GM12878 (cell line): Measurements from ENCODE around the gene DLEC1. TPM values are rescaled to one million over a fixed set of nuclear protein-coding genes. Genes with fewer than 3 reads are reported as not detected.

ENCODE experiments used
- ATAC-seq: fragments of 200-7000 bp; cut with Tn5 transposase; 3 replicates; pipeline ENCODE4 v1.9.1; 2020; ENCODE audit warnings: mild to moderate bottlenecking, moderate library complexity
- BruUV-seq: library from RNA; stranded (reverse); fragments of 400-500 nt; replicated peaks from 2 replicates; lab custom pipeline; 2021; lab: Mats Ljungman, UMichigan
- CTCF ChIA-PET: fragments of 300-600 bp; sonication (Branson Sonifier 250); formaldehyde crosslinking; extraction: SDS; loops from one replicate; lab custom pipeline; 2021; ENCODE audit warnings: inconsistent platforms; lab: Yijun Ruan, JAX
- POLR2A ChIA-PET: fragments of 350-600 bp; formaldehyde crosslinking; extraction: SDS; loops from one replicate; lab custom pipeline; 2021; ENCODE audit warnings: inconsistent platforms; lab: Charles Lee
- RAD21 ChIA-PET: fragments of 300-600 bp; sonication (Branson Sonifier 250); formaldehyde crosslinking; loops from one replicate; lab custom pipeline; 2023; ENCODE audit warnings: antibody characterized with exemption; ENCODE audit not compliant: unreplicated experiment; lab: Charles Lee
- SMC1A ChIA-PET: fragments of 300-600 bp; sonication (Branson Sonifier 250); formaldehyde crosslinking; loops from one replicate; lab custom pipeline; 2023; ENCODE audit not compliant: unreplicated experiment, uncharacterized antibody; lab: Charles Lee
- DNase-seq: peaks from one replicate; pipeline ENCODE4 v3.0.0-alpha.2; 2011; ENCODE audit warnings: low read depth, low spot score
- FAIRE-seq: peaks from 3 replicates; lab custom pipeline; 2011; peaks lifted over from hg19 to GRCh38; lab: Jason Lieb, UNC
- H2AFZ ChIP-seq: 2 replicates; pipeline ENCODE4 v1.6.0; 2011; ENCODE audit warnings: low read depth, low read length, control low read depth; ENCODE audit not compliant: control insufficient read depth
- H3K27ac ChIP-seq: 2 replicates; pipeline ENCODE4 v1.5.1; 2011; ENCODE audit warnings: control low read depth; ENCODE audit not compliant: control insufficient read depth, insufficient read depth
- H3K27me3 ChIP-seq, 2 experiments: replicated peaks in 1 of 2; 2 replicates each; pipeline versions ENCODE4 v1.6.0 to v1.6.1; 2011; ENCODE audit warnings: low read length in 1 of 2; ENCODE audit not compliant: control insufficient read depth in 2 of 2, insufficient read depth in 2 of 2
- H3K36me3 ChIP-seq, 2 experiments: 2 replicates each; pipeline ENCODE4 v1.5.1; 2011; ENCODE audit warnings: low read length in 1 of 2; ENCODE audit not compliant: control insufficient read depth in 2 of 2, insufficient read depth in 2 of 2
- H3K4me1 ChIP-seq: 2 replicates; pipeline ENCODE4 v1.6.1; 2011; ENCODE audit warnings: mild to moderate bottlenecking, low read length, moderate library complexity, mixed read lengths; ENCODE audit not compliant: control insufficient read depth, insufficient read depth
- H3K4me2 ChIP-seq: 2 replicates; pipeline ENCODE4 v1.6.0; 2011; ENCODE audit warnings: control low read depth; ENCODE audit not compliant: control insufficient read depth, insufficient read depth
- H3K4me3 ChIP-seq: fragments of 200-600 bp; sonication (generic); 2 replicates; pipeline ENCODE4 v1.5.1; 2016
- H3K79me2 ChIP-seq: 2 replicates; pipeline ENCODE4 v1.6.0; 2011; ENCODE audit warnings: low read length; ENCODE audit not compliant: control insufficient read depth, insufficient read depth
- H3K9ac ChIP-seq: 2 replicates; pipeline ENCODE4 v1.8.0; 2011; ENCODE audit warnings: low read length, control low read depth, mixed read lengths; ENCODE audit not compliant: control insufficient read depth, insufficient read depth
- H3K9me3 ChIP-seq: replicated peaks from 3 replicates; pipeline ENCODE4 v1.5.1; 2011; ENCODE audit warnings: mild to moderate bottlenecking, low read length; ENCODE audit not compliant: control insufficient read depth, insufficient read depth
- H4K20me1 ChIP-seq: 2 replicates; pipeline ENCODE4 v1.6.0; 2011; ENCODE audit not compliant: control insufficient read depth, insufficient read depth
- BACH1 ChIP-seq: fragments of 450-650 bp; IDR thresholded peaks from 2 replicates; pipeline ENCODE4 v1.6.1; 2017; ENCODE audit warnings: mild to moderate bottlenecking, borderline replicate concordance
- BMI1 ChIP-seq: fragments of 450-650 bp; IDR thresholded peaks from 2 replicates; pipeline ENCODE4 v1.6.1; 2016; ENCODE audit warnings: mild to moderate bottlenecking, moderate library complexity, borderline replicate concordance
- BRCA1 ChIP-seq: IDR thresholded peaks from 2 replicates; pipeline ENCODE4 v1.6.1; 2011; ENCODE audit warnings: low read depth, low read length, improper control_type of control experiment
- CEBPB ChIP-seq, 2 experiments: fragments of 150-350 bp in 1 of 2; IDR thresholded peaks; 2 replicates each; pipeline ENCODE4 v1.6.1; 2012 to 2014; ENCODE audit warnings: low read depth in 2 of 2, low read length in 2 of 2, borderline replicate concordance in 1 of 2, inconsistent platforms in 1 of 2
- CREM ChIP-seq: IDR thresholded peaks from 2 replicates; pipeline ENCODE4 v1.6.1; 2014; ENCODE audit warnings: antibody characterized with exemption, low read depth
- GABPA ChIP-seq: IDR thresholded peaks from 2 replicates; pipeline ENCODE4 v1.6.1; 2014; ENCODE audit warnings: antibody characterized with exemption, low read depth, mild to moderate bottlenecking, inconsistent platforms
- HDGF ChIP-seq: fragments of 450-650 bp; IDR thresholded peaks from 2 replicates; pipeline ENCODE4 v1.6.1; 2016; ENCODE audit warnings: antibody characterized with exemption
- IRF4 ChIP-seq: IDR thresholded peaks from 2 replicates; pipeline ENCODE4 v1.6.1; 2011; ENCODE audit warnings: low read depth, low read length
- RFX5 ChIP-seq: IDR thresholded peaks from 2 replicates; pipeline ENCODE4 v1.6.1; 2011; ENCODE audit warnings: low read depth, low read length, improper control_type of control experiment
- SMAD1 ChIP-seq: fragments of 450-650 bp; IDR thresholded peaks from 2 replicates; pipeline ENCODE4 v1.6.1; 2018; ENCODE audit warnings: mild to moderate bottlenecking, low read depth; ENCODE audit not compliant: partially characterized antibody
- SMC3 ChIP-seq: IDR thresholded peaks from 2 replicates; pipeline ENCODE4 v1.6.1; 2011; ENCODE audit warnings: low read length, improper control_type of control experiment, borderline replicate concordance
- TARDBP ChIP-seq: IDR thresholded peaks from 2 replicates; pipeline ENCODE4 v1.6.1; 2016; ENCODE audit warnings: borderline replicate concordance
- ZNF24 ChIP-seq: fragments of 450-650 bp; IDR thresholded peaks from 2 replicates; pipeline ENCODE4 v1.6.1; 2017; ENCODE audit warnings: antibody characterized with exemption, mild to moderate bottlenecking
- ZSCAN29 ChIP-seq: fragments of 450-650 bp; IDR thresholded peaks from 2 replicates; pipeline ENCODE4 v1.6.1; 2017; ENCODE audit warnings: mild to moderate bottlenecking, moderate library complexity
- WGBS: methylation state at CpG from one replicate; pipeline ENCODE4 v1.1.6; 2016; ENCODE audit warnings: low lambda C conversion rate; ENCODE audit not compliant: insufficient replicate concordance, insufficient coverage; ENCODE audit errors: missing lambda C conversion rate; 5-methylcytosine and 5-hydroxymethylcytosine counted together
- in situ Hi-C: fragments of 300-500 bp; cut with MboI; formaldehyde crosslinking; loops from 9 replicates; pipeline ENCODE4 v1.14.3; 2018; ENCODE audit warnings: mixed read lengths
- intact Hi-C: fragments of 100-400 bp; cut with micrococcal nuclease; formaldehyde crosslinking; loops from one replicate; pipeline ENCODE4 v1.14.2; 2022; ENCODE audit not compliant: unreplicated experiment
- polyA plus RNA-seq, 11 experiments: library from polyadenylated mRNA; depleted of rRNA in 4 of 11; unstranded in 6 of 11; stranded (reverse) in 5 of 11; fragments of >200 nt; fragmentation: Nextera tagmentation in 4 of 11; fragmentation: Illumina TruSeq in 1 of 11; extraction: Ambion mirVana in 4 of 11; extraction: Trizol in 1 of 11; gene quantifications; 1 replicate in 1 of 11; 2 replicates in 10 of 11; pipeline versions ENCODE4 v1.2.1 to v1.2.3, GENCODE V29; 2011 to 2016; ENCODE audit warnings: inconsistent platforms in 2 of 11, missing spikeins in 2 of 11, low read depth in 1 of 11
- total RNA-seq, 4 experiments: library from RNA; depleted of rRNA in 3 of 4; stranded (reverse); fragments of >200 nt in 3 of 4; fragmentation: Illumina TruSeq in 1 of 4; extraction: Trizol in 1 of 4; gene quantifications; 2 replicates each; pipeline versions ENCODE4 v1.2.1 to v1.2.3, GENCODE V29; 2013 to 2021
- TF ChIP-seq, protein P1 (sequence below): IDR thresholded peaks from 2 replicates; pipeline ENCODE4 v1.6.1; 2011; ENCODE audit warnings: low read depth, low read length, improper control_type of control experiment, borderline replicate concordance
- TF ChIP-seq, protein P2 (sequence below): IDR thresholded peaks from 2 replicates; pipeline ENCODE4 v1.6.1; 2011; ENCODE audit warnings: borderline replicate concordance, low read depth, mild to moderate bottlenecking, moderate library complexity, mixed read lengths, low read length; ENCODE audit not compliant: insufficient read depth; ENCODE audit errors: extremely low read length

Gene DLEC1
- total and polyA plus RNA-seq, 10 of the 15 experiments (the other 5 are each of a cell fraction or from before 2014, with no cell fraction given) = 0.03 to 0.29 (median 0.07) TPM; not detected in 3

DNA sequence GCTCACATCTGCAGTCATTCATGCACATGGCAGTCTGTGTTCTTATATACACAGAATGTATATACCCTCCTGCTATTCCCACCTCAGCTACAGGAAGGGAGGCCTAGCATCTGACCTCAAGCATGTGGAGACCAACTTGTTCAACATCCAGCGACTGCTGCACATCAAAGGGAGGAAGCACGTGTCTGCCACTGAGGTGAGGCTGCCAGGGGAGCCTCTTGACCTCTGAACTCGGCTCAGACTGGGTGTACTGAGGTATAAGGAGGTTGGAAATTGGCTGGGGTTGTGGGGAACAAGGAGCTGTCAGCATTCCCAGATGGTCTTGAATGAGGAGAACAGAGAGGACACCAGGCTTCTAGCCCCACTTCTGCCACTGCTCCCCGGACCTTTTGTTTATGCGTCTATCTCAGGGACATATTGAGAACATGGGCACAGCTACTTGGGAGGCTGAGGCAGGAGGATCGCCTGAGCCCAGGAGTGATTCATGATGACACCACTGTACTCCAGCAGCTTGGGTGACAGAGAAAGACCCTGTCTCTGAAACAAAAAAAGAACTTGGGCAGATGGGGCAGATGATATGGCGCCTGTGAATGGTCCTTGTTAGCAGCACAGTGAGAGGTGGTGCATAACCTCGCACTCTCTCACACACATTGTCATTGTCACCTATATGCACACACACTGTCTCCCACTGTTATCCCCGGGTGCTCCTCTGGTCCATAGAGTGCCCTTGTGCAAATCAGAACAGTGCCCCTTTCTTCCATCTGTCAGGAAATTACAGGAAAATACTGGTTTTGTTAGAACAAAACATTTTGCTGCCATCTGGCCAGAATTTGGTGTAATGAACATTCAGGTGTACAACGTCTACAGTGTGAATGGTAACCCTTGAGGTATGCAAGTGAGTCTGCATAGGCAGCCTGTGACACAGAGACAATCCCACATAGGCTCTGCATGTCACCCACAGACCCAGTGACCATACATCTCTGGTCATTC, 43.1 kb upstream of the DLEC1 start:
- Histone ChIP-seq H3K4me2 (peak overlapping the region; percentile 73; the same call in 1 of the 2 replicates), H3K9me3 (no peaks in the 10 kb centered on the region), H3K4me1 (peaks cover 17% of the 10 kb centered on the region), H3K4me3 (0 out of 2 replicates have a peak overlapping the region, but pooled peaks have one; percentile 65), H4K20me1 (no peaks in the 10 kb centered on the region), H3K36me3 (peaks cover 0 to 3% of the 10 kb centered on the region in 2 experiments; a peak in 2 of 4 replicates), H3K9ac (no peak overlapping the region), H2AFZ (no peak overlapping the region), H3K27ac (no peak overlapping the region), H3K27me3 (no peaks in the 10 kb centered on the region), H3K79me2 (no peaks in the 10 kb centered on the region; the same call in 1 of the 2 replicates)
- intact Hi-C loops = loop anchor here (2.0 kb wide), 1 partner anchor 21 kb away; no protein-coding TSS in a partner anchor
- RAD21 ChIA-PET = interaction anchor here (1.1 to 1.4 kb wide), 2 partner anchors 22 to 350 kb away, joined by 3 to 9 read pairs; no protein-coding TSS in a partner anchor
- TF ChIP-seq CREM (no peak), SMAD1 (no peak), CEBPB (IDR thresholded peaks at IDR 0.05; ENCODE audit: borderline replicate concordance in 1 of 2, low read depth in 2 of 2, low read length in 2 of 2) (no peak), SMC3 (no peak), BMI1 (no peak), GABPA (no peak), IRF4 (no peak), ZNF24 (no peak), BACH1 (no peak), RFX5 (no peak), TARDBP (no peak), HDGF (no peak), ZSCAN29 (no peak), BRCA1 (no peak)
- TF ChIP-seq, protein P1, sequence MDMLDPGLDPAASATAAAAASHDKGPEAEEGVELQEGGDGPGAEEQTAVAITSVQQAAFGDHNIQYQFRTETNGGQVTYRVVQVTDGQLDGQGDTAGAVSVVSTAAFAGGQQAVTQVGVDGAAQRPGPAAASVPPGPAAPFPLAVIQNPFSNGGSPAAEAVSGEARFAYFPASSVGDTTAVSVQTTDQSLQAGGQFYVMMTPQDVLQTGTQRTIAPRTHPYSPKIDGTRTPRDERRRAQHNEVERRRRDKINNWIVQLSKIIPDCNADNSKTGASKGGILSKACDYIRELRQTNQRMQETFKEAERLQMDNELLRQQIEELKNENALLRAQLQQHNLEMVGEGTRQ = no peak
- TF ChIP-seq, protein P2, sequence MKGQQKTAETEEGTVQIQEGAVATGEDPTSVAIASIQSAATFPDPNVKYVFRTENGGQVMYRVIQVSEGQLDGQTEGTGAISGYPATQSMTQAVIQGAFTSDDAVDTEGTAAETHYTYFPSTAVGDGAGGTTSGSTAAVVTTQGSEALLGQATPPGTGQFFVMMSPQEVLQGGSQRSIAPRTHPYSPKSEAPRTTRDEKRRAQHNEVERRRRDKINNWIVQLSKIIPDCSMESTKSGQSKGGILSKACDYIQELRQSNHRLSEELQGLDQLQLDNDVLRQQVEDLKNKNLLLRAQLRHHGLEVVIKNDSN = no peak
- WGBS = 90% methylated on average over 10 of the region's 10 CpGs
- CTCF ChIA-PET = interaction anchor here (0.6 to 2.0 kb wide), 27 partner anchors 8 to 501 kb away, joined by 3 to 7 read pairs (median 4); partner anchors contain the start of genes EXOG and OXSR1
- SMC1A ChIA-PET = interaction anchor here (0.7 to 2.0 kb wide), 5 partner anchors 10 to 141 kb away, joined by 3 to 10 read pairs (median 3); no protein-coding TSS in a partner anchor
- in situ Hi-C loops = no loop called here
- no peak for ATAC-seq
- POLR2A ChIA-PET = interaction anchor here (1.1 kb wide), 2 partner anchors 26 to 169 kb away, joined by 3 read pairs; no protein-coding TSS in a partner anchor
- no TSS peak for BruUV-seq
- no peak for FAIRE-seq
- no peak for DNase-seq
